GM23338 (cell line): ENCODE results near the gene TANGO6. TPM values are rescaled to one million over a fixed set of nuclear protein-coding genes. Genes with fewer than 3 reads are reported as not detected.

Experiments
- ATAC-seq: fragments of 200-7000 bp; cut with Tn5 transposase; 3 replicates; pipeline ENCODE4 v1.9.1; 2020
- DNase-seq: peaks from one replicate; pipeline ENCODE4 v3.0.0-alpha.2; 2015; ENCODE audit warnings: low spot score
- H2AFZ ChIP-seq: fragments of 200-600 bp; sonication (generic); 2 replicates; pipeline ENCODE4 v1.8.0; 2016; ENCODE audit warnings: antibody characterized with exemption, mild to moderate bottlenecking, moderate library complexity
- H3F3A ChIP-seq: fragments of 200-600 bp; sonication (generic); replicated peaks from 2 replicates; pipeline ENCODE4 v1.8.0; 2017; ENCODE audit warnings: antibody characterized with exemption, mixed run types, low read depth
- H3K27ac ChIP-seq: fragments of 200-600 bp; sonication (generic); 2 replicates; pipeline ENCODE4 v1.6.1; 2016; ENCODE audit warnings: low read depth
- H3K27me3 ChIP-seq: fragments of 200-600 bp; sonication (generic); 2 replicates; pipeline ENCODE4 v1.8.0; 2016; ENCODE audit warnings: mild to moderate bottlenecking, mixed run types, moderate library complexity; ENCODE audit not compliant: insufficient read depth
- H3K36me3 ChIP-seq: fragments of 200-600 bp; sonication (generic); 2 replicates; pipeline ENCODE4 v1.8.0; 2016; ENCODE audit warnings: mild to moderate bottlenecking; ENCODE audit not compliant: insufficient read depth
- H3K4me1 ChIP-seq: fragments of 200-600 bp; sonication (generic); 2 replicates; pipeline ENCODE4 v1.8.0; 2016; ENCODE audit warnings: mild to moderate bottlenecking, moderate library complexity; ENCODE audit not compliant: insufficient read depth
- H3K4me2 ChIP-seq: fragments of 200-600 bp; sonication (generic); 2 replicates; pipeline ENCODE4 v1.7.1; 2017; ENCODE audit warnings: mixed run types
- H3K4me3 ChIP-seq: fragments of 200-600 bp; sonication (generic); 2 replicates; pipeline ENCODE4 v1.6.1; 2016; ENCODE audit warnings: mixed run types
- H3K79me2 ChIP-seq: fragments of 200-600 bp; sonication (generic); replicated peaks from 2 replicates; pipeline ENCODE4 v1.8.0; 2017; ENCODE audit warnings: mild to moderate bottlenecking; ENCODE audit not compliant: insufficient read depth
- H3K9me2 ChIP-seq: fragments of 200-600 bp; sonication (generic); 2 replicates; pipeline ENCODE4 v1.8.0; 2017; ENCODE audit not compliant: insufficient read depth
- H4K20me1 ChIP-seq: fragments of 200-600 bp; sonication (generic); replicated peaks from 2 replicates; pipeline ENCODE4 v1.8.0; 2017; ENCODE audit warnings: mild to moderate bottlenecking; ENCODE audit not compliant: insufficient read depth
- H3K27ac Mint-ChIP-seq: 2 replicates; pipeline ENCODE4 v1.8.0; 2020; ENCODE audit warnings: inconsistent platforms, mild to moderate bottlenecking, moderate library complexity, mixed read lengths
- H3K27me3 Mint-ChIP-seq: 3 replicates; pipeline ENCODE4 v1.8.0; 2022; ENCODE audit warnings: low read depth, mild to moderate bottlenecking, moderate library complexity, mixed read lengths, inconsistent platforms; ENCODE audit not compliant: insufficient read depth, poor library complexity
- H3K36me3 Mint-ChIP-seq: 3 replicates; pipeline ENCODE4 v1.8.0; 2021; ENCODE audit warnings: low read depth, mild to moderate bottlenecking, inconsistent platforms, moderate library complexity, mixed read lengths
- H3K4me1 Mint-ChIP-seq: 3 replicates; pipeline ENCODE4 v1.8.0; 2020; ENCODE audit warnings: mild to moderate bottlenecking, inconsistent platforms, mixed read lengths
- H3K4me3 Mint-ChIP-seq: 3 replicates; pipeline ENCODE4 v1.8.0; 2021; ENCODE audit warnings: moderate library complexity, mild to moderate bottlenecking, inconsistent platforms, mixed read lengths
- H3K9me3 Mint-ChIP-seq: 3 replicates; pipeline ENCODE4 v1.8.0; 2020; ENCODE audit warnings: moderate library complexity, mild to moderate bottlenecking, inconsistent platforms, mixed read lengths
- CREB1 ChIP-seq: fragments of 250-450 bp; sonication (Bioruptor Pico); IDR thresholded peaks from 2 replicates; pipeline ENCODE4 v1.5.0; 2020; ENCODE audit warnings: low read depth, mild to moderate bottlenecking, moderate library complexity
- CTCF ChIP-seq, 2 experiments: fragments of 200-600 bp in 1 of 2; sonication (generic) in 1 of 2; conservative IDR thresholded peaks; 2 replicates each; pipeline versions ENCODE4 v1.5.1 to v1.6.1; 2016 to 2017; ENCODE audit warnings: antibody characterized with exemption in 2 of 2, low read depth in 2 of 2, mild to moderate bottlenecking in 2 of 2, moderate library complexity in 1 of 2
- ETS1 ChIP-seq: IDR thresholded peaks from 2 replicates; pipeline ENCODE4 v1.6.1; 2016; ENCODE audit warnings: antibody characterized with exemption
- EZH2 ChIP-seq: fragments of 200-600 bp; sonication (generic); IDR thresholded peaks from one replicate; pipeline ENCODE4 v1.8.0; 2017; ENCODE audit warnings: antibody characterized with exemption, mild to moderate bottlenecking, low read depth; ENCODE audit not compliant: unreplicated experiment
- NANOG ChIP-seq: IDR thresholded peaks from 2 replicates; pipeline ENCODE4 v1.6.1; 2016; ENCODE audit warnings: antibody characterized with exemption, borderline replicate concordance
- POLR2AphosphoS5 ChIP-seq: IDR thresholded peaks from 2 replicates; pipeline ENCODE4 v1.6.1; 2016; ENCODE audit warnings: antibody characterized with exemption, low read depth
- STAT1 ChIP-seq: IDR thresholded peaks from one replicate; pipeline ENCODE4 v1.6.1; 2016; ENCODE audit warnings: antibody characterized with exemption; ENCODE audit not compliant: unreplicated experiment
- ZNF331 ChIP-seq: fragments of 250-450 bp; sonication (Bioruptor Pico); IDR thresholded peaks from 2 replicates; pipeline ENCODE4 v1.5.0; 2020; ENCODE audit warnings: low read depth, mild to moderate bottlenecking, moderate library complexity
- polyA plus RNA-seq: library from polyadenylated mRNA; unstranded; fragments of >200 nt; fragmentation: Nextera tagmentation; extraction: Ambion mirVana; gene quantifications from 2 replicates; pipeline ENCODE4 v1.2.1, GENCODE V29; 2016
- total RNA-seq: library from RNA; depleted of rRNA; stranded (reverse); fragments of >200 nt; shearing (Covaris generic); gene quantifications from 2 replicates; pipeline ENCODE4 v1.2.3, GENCODE V29; 2014
- TF ChIP-seq, protein P1 (sequence below): fragments of 250-450 bp; sonication (Bioruptor Pico); IDR thresholded peaks from 2 replicates; pipeline ENCODE4 v1.5.0; 2020; ENCODE audit warnings: mild to moderate bottlenecking, moderate library complexity

The TANGO6 gene
- total and polyA plus RNA-seq, 2 experiments from 2014 or later: 7.2 to 23.2 TPM

DNA sequence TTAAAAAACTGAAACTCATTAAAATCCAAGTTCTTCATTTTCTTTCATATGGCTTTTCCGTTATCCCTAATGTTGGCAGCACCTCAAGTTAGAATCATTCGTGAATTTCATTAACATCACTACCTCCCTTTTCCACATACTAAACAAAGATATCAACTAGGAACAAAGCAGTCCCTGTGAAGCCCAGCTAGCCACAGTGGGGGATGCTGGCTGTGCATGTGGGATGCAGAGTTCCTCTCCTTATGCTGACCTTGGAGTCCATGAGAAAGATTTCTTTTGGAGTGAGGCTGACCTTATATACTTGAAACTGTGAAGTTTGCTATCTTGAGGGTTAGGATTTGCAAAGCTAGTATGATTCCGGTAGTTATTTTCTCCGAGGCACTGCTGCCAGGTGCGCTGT, 117.6 kb downstream of the TANGO6 start (continued):
- TF ChIP-seq, protein P1, sequence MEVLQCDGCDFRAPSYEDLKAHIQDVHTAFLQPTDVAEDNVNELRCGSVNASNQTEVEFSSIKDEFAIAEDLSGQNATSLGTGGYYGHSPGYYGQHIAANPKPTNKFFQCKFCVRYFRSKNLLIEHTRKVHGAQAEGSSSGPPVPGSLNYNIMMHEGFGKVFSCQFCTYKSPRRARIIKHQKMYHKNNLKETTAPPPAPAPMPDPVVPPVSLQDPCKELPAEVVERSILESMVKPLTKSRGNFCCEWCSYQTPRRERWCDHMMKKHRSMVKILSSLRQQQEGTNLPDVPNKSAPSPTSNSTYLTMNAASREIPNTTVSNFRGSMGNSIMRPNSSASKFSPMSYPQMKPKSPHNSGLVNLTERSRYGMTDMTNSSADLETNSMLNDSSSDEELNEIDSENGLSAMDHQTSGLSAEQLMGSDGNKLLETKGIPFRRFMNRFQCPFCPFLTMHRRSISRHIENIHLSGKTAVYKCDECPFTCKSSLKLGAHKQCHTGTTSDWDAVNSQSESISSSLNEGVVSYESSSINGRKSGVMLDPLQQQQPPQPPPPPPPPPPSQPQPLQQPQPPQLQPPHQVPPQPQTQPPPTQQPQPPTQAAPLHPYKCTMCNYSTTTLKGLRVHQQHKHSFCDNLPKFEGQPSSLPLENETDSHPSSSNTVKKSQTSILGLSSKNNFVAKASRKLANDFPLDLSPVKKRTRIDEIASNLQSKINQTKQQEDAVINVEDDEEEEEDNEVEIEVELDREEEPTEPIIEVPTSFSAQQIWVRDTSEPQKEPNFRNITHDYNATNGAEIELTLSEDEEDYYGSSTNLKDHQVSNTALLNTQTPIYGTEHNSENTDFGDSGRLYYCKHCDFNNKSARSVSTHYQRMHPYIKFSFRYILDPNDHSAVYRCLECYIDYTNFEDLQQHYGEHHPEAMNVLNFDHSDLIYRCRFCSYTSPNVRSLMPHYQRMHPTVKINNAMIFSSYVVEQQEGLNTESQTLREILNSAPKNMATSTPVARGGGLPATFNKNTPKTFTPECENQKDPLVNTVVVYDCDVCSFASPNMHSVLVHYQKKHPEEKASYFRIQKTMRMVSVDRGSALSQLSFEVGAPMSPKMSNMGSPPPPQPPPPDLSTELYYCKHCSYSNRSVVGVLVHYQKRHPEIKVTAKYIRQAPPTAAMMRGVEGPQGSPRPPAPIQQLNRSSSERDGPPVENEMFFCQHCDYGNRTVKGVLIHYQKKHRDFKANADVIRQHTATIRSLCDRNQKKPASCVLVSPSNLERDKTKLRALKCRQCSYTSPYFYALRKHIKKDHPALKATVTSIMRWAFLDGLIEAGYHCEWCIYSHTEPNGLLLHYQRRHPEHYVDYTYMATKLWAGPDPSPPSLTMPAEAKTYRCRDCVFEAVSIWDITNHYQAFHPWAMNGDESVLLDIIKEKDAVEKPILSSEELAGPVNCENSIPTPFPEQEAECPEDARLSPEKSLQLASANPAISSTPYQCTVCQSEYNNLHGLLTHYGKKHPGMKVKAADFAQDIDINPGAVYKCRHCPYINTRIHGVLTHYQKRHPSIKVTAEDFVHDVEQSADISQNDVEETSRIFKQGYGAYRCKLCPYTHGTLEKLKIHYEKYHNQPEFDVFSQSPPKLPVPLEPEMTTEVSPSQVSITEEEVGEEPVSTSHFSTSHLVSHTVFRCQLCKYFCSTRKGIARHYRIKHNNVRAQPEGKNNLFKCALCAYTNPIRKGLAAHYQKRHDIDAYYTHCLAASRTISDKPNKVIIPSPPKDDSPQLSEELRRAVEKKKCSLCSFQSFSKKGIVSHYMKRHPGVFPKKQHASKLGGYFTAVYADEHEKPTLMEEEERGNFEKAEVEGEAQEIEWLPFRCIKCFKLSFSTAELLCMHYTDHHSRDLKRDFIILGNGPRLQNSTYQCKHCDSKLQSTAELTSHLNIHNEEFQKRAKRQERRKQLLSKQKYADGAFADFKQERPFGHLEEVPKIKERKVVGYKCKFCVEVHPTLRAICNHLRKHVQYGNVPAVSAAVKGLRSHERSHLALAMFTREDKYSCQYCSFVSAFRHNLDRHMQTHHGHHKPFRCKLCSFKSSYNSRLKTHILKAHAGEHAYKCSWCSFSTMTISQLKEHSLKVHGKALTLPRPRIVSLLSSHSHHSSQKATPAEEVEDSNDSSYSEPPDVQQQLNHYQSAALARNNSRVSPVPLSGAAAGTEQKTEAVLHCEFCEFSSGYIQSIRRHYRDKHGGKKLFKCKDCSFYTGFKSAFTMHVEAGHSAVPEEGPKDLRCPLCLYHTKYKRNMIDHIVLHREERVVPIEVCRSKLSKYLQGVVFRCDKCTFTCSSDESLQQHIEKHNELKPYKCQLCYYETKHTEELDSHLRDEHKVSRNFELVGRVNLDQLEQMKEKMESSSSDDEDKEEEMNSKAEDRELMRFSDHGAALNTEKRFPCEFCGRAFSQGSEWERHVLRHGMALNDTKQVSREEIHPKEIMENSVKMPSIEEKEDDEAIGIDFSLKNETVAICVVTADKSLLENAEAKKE (CRISPR knock-in tag): no peak

- ATAC-seq (no peak), DNase-seq (no peak)
- H3K9me3 Mint-ChIP-seq: no peaks in the 10 kb centered on the region
- H3K4me2 ChIP-seq: no peak overlapping the region
- no peak overlapping the region for H2AFZ ChIP-seq
- H3F3A ChIP-seq: no peaks in the 10 kb centered on the region
- no peaks in the 10 kb centered on the region for H3K27me3 ChIP-seq
- H3K27ac ChIP-seq: no peak overlapping the region
- no peaks in the 10 kb centered on the region for H3K9me2 ChIP-seq
- no peak overlapping the region for H3K4me3 ChIP-seq
- H3K36me3 Mint-ChIP-seq: no peaks in the 10 kb centered on the region
- peaks cover 18% of the 10 kb centered on the region for H3K4me1 Mint-ChIP-seq
- no peaks in the 10 kb centered on the region for H4K20me1 ChIP-seq
- no peak overlapping the region for H3K27ac Mint-ChIP-seq
- H3K36me3 ChIP-seq: no peaks in the 10 kb centered on the region
- H3K4me3 Mint-ChIP-seq: no peak overlapping the region
- H3K4me1 ChIP-seq: peaks cover 11% of the 10 kb centered on the region
- H3K27me3 Mint-ChIP-seq: peaks cover 8% of the 10 kb centered on the region
- no peaks in the 10 kb centered on the region for H3K79me2 ChIP-seq
- TF ChIP-seq POLR2AphosphoS5: no peak
- no peak for TF ChIP-seq NANOG
- TF ChIP-seq ETS1: no peak
- TF ChIP-seq EZH2: no peak
- TF ChIP-seq CREB1 (CRISPR knock-in tag): no peak
- TF ChIP-seq ZNF331 (CRISPR knock-in tag): no peak
- TF ChIP-seq STAT1: no peak
- no peak for TF ChIP-seq CTCF (conservative IDR thresholded peaks at IDR 0.05; ENCODE audit: low read depth in 2 of 2)
Observed at GRCh38 chr16:68961778-68962402, 118.6 kb downstream of the TANGO6 start.
